Femur (tissue), 1 donor: ENCODE results near the gene GHDC.
"Not testable (repeated sequence)": the region's sequence is repeated elsewhere in the genome, so short reads cannot be mapped to it uniquely, and the experiment has no call there.

Experiments
- DNase-seq: peaks from one replicate; pipeline ENCODE4 v3.0.0-alpha.2; 2017

Gene GHDC

DNA sequence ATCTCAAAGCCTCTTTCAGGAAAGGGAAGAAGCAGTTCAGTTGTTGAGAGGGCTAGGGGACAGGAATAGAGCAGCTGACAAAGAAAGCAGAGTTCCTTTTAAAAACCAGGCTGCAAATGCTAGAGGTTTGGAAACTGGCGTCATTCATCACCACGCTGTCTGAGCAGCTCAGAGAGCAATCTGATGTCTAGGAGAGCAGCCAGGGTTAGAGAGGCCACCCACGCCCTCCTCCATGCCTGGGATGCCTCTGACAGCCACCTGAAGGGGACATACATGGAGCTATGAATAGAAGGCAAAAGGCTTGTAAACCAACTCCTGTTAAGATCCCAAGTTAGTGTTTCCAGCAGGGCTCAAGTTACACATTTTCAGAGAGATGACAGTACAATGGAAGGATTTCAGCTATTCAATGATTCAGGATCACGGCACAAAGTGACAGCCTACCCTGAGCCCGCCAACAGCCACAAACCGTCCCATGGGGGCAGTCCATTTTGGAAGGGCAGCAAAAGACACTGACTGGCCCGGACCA, 51.9 kb downstream of the GHDC start:
- no peak for DNase-seq

- no peak for DNase-seq
Measured at GRCh38 chr17:42141382-42141781, 52.9 kb downstream of the GHDC start.

- DNase-seq: not testable (repeated sequence)
Measured at GRCh38 chr17:42140690-42141089, 53.6 kb downstream of the GHDC start.
